KMS-11 (cell line): ENCODE results near the gene SPRED1.

Experiments used
- H2AFZ ChIP-seq: fragments of 200-600 bp; sonication (generic); 2 replicates; pipeline ENCODE4 v1.6.1; 2016; ENCODE audit warnings: antibody characterized with exemption, mixed run types, low read depth
- H3K27ac ChIP-seq: fragments of 200-600 bp; sonication (generic); 2 replicates; pipeline ENCODE4 v1.6.1; 2016; ENCODE audit warnings: mild to moderate bottlenecking, mixed run types
- H3K27me3 ChIP-seq: fragments of 200-600 bp; sonication (generic); 2 replicates; pipeline ENCODE4 v1.6.1; 2017; ENCODE audit warnings: mild to moderate bottlenecking, low read depth, mixed run types, moderate library complexity; ENCODE audit not compliant: insufficient read depth
- H3K36me3 ChIP-seq: fragments of 200-600 bp; sonication (generic); 2 replicates; pipeline ENCODE4 v1.6.1; 2017; ENCODE audit warnings: mild to moderate bottlenecking, mixed run types; ENCODE audit not compliant: insufficient read depth
- H3K4me1 ChIP-seq: fragments of 200-600 bp; sonication (generic); 2 replicates; pipeline ENCODE4 v1.6.1; 2016; ENCODE audit warnings: mild to moderate bottlenecking, low read depth, mixed run types; ENCODE audit not compliant: poor library complexity, severe bottlenecking
- H3K4me2 ChIP-seq: fragments of 200-600 bp; sonication (generic); 2 replicates; pipeline ENCODE4 v1.7.0; 2016; ENCODE audit warnings: mild to moderate bottlenecking, mixed run types
- H3K4me3 ChIP-seq: fragments of 200-600 bp; sonication (generic); IDR thresholded peaks from 2 replicates; pipeline ENCODE4 v1.6.1; 2017; ENCODE audit warnings: low read depth, low read length, mixed read lengths; ENCODE audit not compliant: insufficient read depth
- H3K79me2 ChIP-seq: fragments of 200-600 bp; sonication (generic); 2 replicates; pipeline ENCODE4 v1.6.1; 2016; ENCODE audit warnings: low read depth, mixed run types; ENCODE audit not compliant: insufficient read depth
- H3K9ac ChIP-seq: fragments of 200-600 bp; sonication (generic); 2 replicates; pipeline ENCODE4 v1.6.1; 2016; ENCODE audit warnings: mild to moderate bottlenecking, mixed run types
- H4K20me1 ChIP-seq: fragments of 200-600 bp; sonication (generic); 2 replicates; pipeline ENCODE4 v1.6.1; 2016; ENCODE audit warnings: mild to moderate bottlenecking, mixed run types; ENCODE audit not compliant: insufficient read depth
- TF ChIP-seq, protein P1 (sequence below): fragments of 200-600 bp; sonication (generic); conservative IDR thresholded peaks from 2 replicates; pipeline ENCODE4 v1.6.1; 2017; ENCODE audit warnings: low read depth, mild to moderate bottlenecking, antibody characterized with exemption, low read length, moderate library complexity, mixed read lengths

Gene SPRED1

GRCh38 chr15:38344351-38344750 lies 91.7 kb downstream of the SPRED1 start:
- Histone ChIP-seq H3K4me2 (no peak overlapping the region), H2AFZ (no peak overlapping the region), H3K27ac (no peak overlapping the region), H4K20me1 (no peaks in the 10 kb centered on the region), H3K36me3 (no peaks in the 10 kb centered on the region), H3K4me1 (no peaks in the 10 kb centered on the region), H3K27me3 (no peaks in the 10 kb centered on the region), H3K4me3 (no peak overlapping the region), H3K9ac (no peak overlapping the region), H3K79me2 (no peaks in the 10 kb centered on the region)
- TF ChIP-seq, protein P1, sequence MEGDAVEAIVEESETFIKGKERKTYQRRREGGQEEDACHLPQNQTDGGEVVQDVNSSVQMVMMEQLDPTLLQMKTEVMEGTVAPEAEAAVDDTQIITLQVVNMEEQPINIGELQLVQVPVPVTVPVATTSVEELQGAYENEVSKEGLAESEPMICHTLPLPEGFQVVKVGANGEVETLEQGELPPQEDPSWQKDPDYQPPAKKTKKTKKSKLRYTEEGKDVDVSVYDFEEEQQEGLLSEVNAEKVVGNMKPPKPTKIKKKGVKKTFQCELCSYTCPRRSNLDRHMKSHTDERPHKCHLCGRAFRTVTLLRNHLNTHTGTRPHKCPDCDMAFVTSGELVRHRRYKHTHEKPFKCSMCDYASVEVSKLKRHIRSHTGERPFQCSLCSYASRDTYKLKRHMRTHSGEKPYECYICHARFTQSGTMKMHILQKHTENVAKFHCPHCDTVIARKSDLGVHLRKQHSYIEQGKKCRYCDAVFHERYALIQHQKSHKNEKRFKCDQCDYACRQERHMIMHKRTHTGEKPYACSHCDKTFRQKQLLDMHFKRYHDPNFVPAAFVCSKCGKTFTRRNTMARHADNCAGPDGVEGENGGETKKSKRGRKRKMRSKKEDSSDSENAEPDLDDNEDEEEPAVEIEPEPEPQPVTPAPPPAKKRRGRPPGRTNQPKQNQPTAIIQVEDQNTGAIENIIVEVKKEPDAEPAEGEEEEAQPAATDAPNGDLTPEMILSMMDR = no peak

- H2AFZ ChIP-seq = no peak overlapping the region
- no peaks in the 10 kb centered on the region for H4K20me1 ChIP-seq
- H3K4me2 ChIP-seq = no peak overlapping the region
- H3K27me3 ChIP-seq = no peaks in the 10 kb centered on the region
- no peak overlapping the region for H3K27ac ChIP-seq
- TF ChIP-seq, protein P1 = no peak
- no peaks in the 10 kb centered on the region for H3K36me3 ChIP-seq
- no peaks in the 10 kb centered on the region for H3K79me2 ChIP-seq
- no peak overlapping the region for H3K4me3 ChIP-seq
- no peaks in the 10 kb centered on the region for H3K4me1 ChIP-seq
- no peak overlapping the region for H3K9ac ChIP-seq
Measured at GRCh38 chr15:38349251-38349650, 96.6 kb downstream of the SPRED1 start.

- Histone ChIP-seq H3K27ac (no peak overlapping the region), H3K4me1 (no peaks in the 10 kb centered on the region), H3K9ac (no peak overlapping the region), H2AFZ (no peak overlapping the region), H3K27me3 (no peaks in the 10 kb centered on the region), H3K4me3 (no peak overlapping the region), H3K79me2 (no peaks in the 10 kb centered on the region), H3K4me2 (no peak overlapping the region), H3K36me3 (no peaks in the 10 kb centered on the region), H4K20me1 (no peaks in the 10 kb centered on the region)
- TF ChIP-seq, protein P1 = no peak
Measured at GRCh38 chr15:38351466-38351865, 98.8 kb downstream of the SPRED1 start.

GRCh38 chr15:38354315-38354929 lies 101.8 kb downstream of the SPRED1 start:
- Histone ChIP-seq H3K36me3 (no peaks in the 10 kb centered on the region), H3K9ac (no peak overlapping the region)

More at GRCh38 chr15:38354315-38354929, 101.8 kb downstream of the SPRED1 start:
- Histone ChIP-seq H4K20me1 (no peaks in the 10 kb centered on the region), H3K27me3 (no peaks in the 10 kb centered on the region), H3K4me3 (no peak overlapping the region), H3K27ac (no peak overlapping the region), H3K79me2 (no peaks in the 10 kb centered on the region), H3K4me1 (no peaks in the 10 kb centered on the region), H2AFZ (no peak overlapping the region), H3K4me2 (no peak overlapping the region)
- TF ChIP-seq, protein P1 = peak; percentile 83
